GM12872 (cell line): Measurements from ENCODE around the gene NUPR2.

ENCODE experiments used
- CTCF ChIP-seq: IDR thresholded peaks from 3 replicates; pipeline ENCODE4 v1.5.1; 2011; ENCODE audit warnings: low read depth, mild to moderate bottlenecking, low read length, moderate library complexity; ENCODE audit not compliant: insufficient read depth

The NUPR2 gene

GRCh38 chr7:56074371-56074791, 41.8 kb downstream of the NUPR2 start:
- TF ChIP-seq CTCF, result peak; percentile 86
